OCI-LY1 (cell line): ENCODE data around the gene SLN.

Experiments
- H2AFZ ChIP-seq: fragments of 200-600 bp; sonication (generic), shearing (Covaris generic); 2 replicates; pipeline ENCODE4 v1.6.0; 2014; ENCODE audit warnings: antibody characterized with exemption, mild to moderate bottlenecking, low read length
- H3F3A ChIP-seq: fragments of 200-600 bp; sonication (generic), shearing (Covaris generic); 2 replicates; pipeline ENCODE4 v1.6.0; 2014; ENCODE audit warnings: mild to moderate bottlenecking, antibody characterized with exemption, low read length, moderate library complexity; ENCODE audit not compliant: insufficient read depth
- H3K27ac ChIP-seq: fragments of 200-600 bp; sonication (generic); 2 replicates; pipeline ENCODE4 v1.5.1; 2014; ENCODE audit warnings: low read length, mixed run types, mild to moderate bottlenecking, low read depth; ENCODE audit not compliant: poor library complexity, severe bottlenecking
- H3K27me3 ChIP-seq: fragments of 200-600 bp; sonication (generic); 2 replicates; pipeline ENCODE4 v1.6.0; 2014; ENCODE audit warnings: antibody characterized with exemption, mild to moderate bottlenecking, low read length, moderate library complexity; ENCODE audit not compliant: insufficient read depth
- H3K36me3 ChIP-seq: fragments of 200-600 bp; sonication (generic); 2 replicates; pipeline ENCODE4 v1.6.1; 2014; ENCODE audit warnings: mild to moderate bottlenecking, antibody characterized with exemption, low read length, moderate library complexity, mixed read lengths; ENCODE audit not compliant: insufficient read depth
- H3K4me1 ChIP-seq: fragments of 200-600 bp; sonication (generic); 2 replicates; pipeline ENCODE4 v1.5.1; 2014; ENCODE audit warnings: mild to moderate bottlenecking, low read length, moderate library complexity; ENCODE audit not compliant: insufficient read depth, severe bottlenecking
- H3K4me2 ChIP-seq: fragments of 200-600 bp; sonication (generic), shearing (Covaris generic); 2 replicates; pipeline ENCODE4 v1.6.1; 2014; ENCODE audit warnings: low read length
- H3K4me3 ChIP-seq: fragments of 200-600 bp; sonication (generic); 2 replicates; pipeline ENCODE4 v1.5.1; 2014; ENCODE audit warnings: low read length, low read depth, mild to moderate bottlenecking, mixed read lengths; ENCODE audit not compliant: poor library complexity, severe bottlenecking
- H3K79me2 ChIP-seq: fragments of 200-600 bp; shearing (Covaris generic); 2 replicates; pipeline ENCODE4 v1.6.1; 2016; ENCODE audit warnings: mixed run types, low read length, mixed read lengths; ENCODE audit not compliant: insufficient read depth
- H3K9ac ChIP-seq: fragments of 200-600 bp; sonication (generic), shearing (Covaris generic); 2 replicates; pipeline ENCODE4 v1.6.1; 2014; ENCODE audit warnings: mild to moderate bottlenecking, low read length, mixed read lengths
- H3K9me2 ChIP-seq: fragments of 200-600 bp; sonication (generic), shearing (Covaris generic); 2 replicates; pipeline ENCODE4 v1.6.1; 2014; ENCODE audit warnings: low read depth, mild to moderate bottlenecking, low read length, mixed read lengths
- H3K9me3 ChIP-seq: fragments of 200-600 bp; shearing (Covaris generic); 2 replicates; pipeline ENCODE4 v1.6.1; 2014; ENCODE audit warnings: low read length, mixed read lengths
- H4K20me1 ChIP-seq: fragments of 200-600 bp; sonication (generic), shearing (Covaris generic); 2 replicates; pipeline ENCODE4 v1.6.0; 2016; ENCODE audit warnings: mild to moderate bottlenecking, low read length; ENCODE audit not compliant: insufficient read depth
- CTCF ChIP-seq: fragments of 200-600 bp; sonication (generic), shearing (Covaris generic); IDR thresholded peaks from 2 replicates; pipeline ENCODE4 v1.5.1; 2017; ENCODE audit warnings: mild to moderate bottlenecking, antibody characterized with exemption, low read length, moderate library complexity, mixed read lengths
- EZH2 ChIP-seq: fragments of 200-600 bp; sonication (generic), shearing (Covaris generic); IDR thresholded peaks from 2 replicates; pipeline ENCODE4 v1.8.0; 2017; ENCODE audit warnings: borderline replicate concordance, mixed run types, mild to moderate bottlenecking, antibody characterized with exemption, low read length, moderate library complexity, mixed read lengths

The SLN gene

GRCh38 chr11:107736546-107736945 is 24.7 kb upstream of the SLN start:
- Histone ChIP-seq H3K9me3 (no peaks in the 10 kb centered on the region), H4K20me1 (no peaks in the 10 kb centered on the region), H3K79me2 (no peaks in the 10 kb centered on the region), H3K4me3 (no peak overlapping the region), H3K4me1 (no peaks in the 10 kb centered on the region), H3K36me3 (no peaks in the 10 kb centered on the region), H3K27me3 (no peaks in the 10 kb centered on the region), H3K4me2 (no peak overlapping the region), H3F3A (no peaks in the 10 kb centered on the region), H2AFZ (no peak overlapping the region), H3K27ac (no peak overlapping the region), H3K9ac (no peak overlapping the region), H3K9me2 (no peaks in the 10 kb centered on the region)
- TF ChIP-seq EZH2 (no peak), CTCF (no peak)

DNA sequence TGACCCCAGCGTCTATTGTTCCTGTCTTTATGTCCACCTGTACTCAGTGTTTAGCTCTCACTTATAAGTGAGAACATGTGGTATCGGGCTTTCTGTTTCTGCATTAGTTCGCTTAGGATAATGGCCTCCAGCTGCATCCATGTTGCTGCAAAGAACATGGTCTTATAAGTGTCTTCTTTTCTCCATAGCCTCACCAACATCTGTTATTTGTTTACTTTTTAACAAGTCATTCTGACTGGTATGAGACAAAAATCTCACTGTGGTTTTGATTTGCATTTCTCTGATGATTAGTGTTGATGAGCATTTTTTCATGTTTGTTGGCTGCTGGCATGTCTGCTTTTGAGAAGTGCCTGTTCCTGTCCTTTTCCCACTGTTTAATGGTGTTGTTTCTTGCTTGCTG is 21.7 kb upstream of the SLN start:
- H3F3A ChIP-seq, result no peaks in the 10 kb centered on the region

DNA sequence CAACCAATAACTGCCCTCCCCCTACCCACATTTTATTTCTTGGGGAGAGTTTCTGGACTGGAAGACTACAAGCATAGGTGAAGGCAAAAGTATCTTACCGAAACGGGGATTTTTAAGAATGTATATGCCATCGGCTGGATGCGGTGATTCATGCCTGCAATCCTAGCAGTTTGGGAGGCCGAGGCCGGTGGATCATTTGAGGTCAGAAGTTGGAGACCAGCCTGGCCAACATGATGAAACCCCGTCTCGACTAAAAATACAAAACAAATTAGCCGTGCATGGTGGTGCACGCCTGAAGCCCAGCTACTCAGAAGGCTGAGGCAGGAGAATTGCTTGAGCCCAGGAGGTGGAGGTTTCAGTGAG is 20.8 kb upstream of the SLN start:
- Histone ChIP-seq H3K4me2 (no peak overlapping the region), H3K4me1 (no peaks in the 10 kb centered on the region), H3K9ac (no peak overlapping the region), H3K79me2 (no peaks in the 10 kb centered on the region), H3K4me3 (no peak overlapping the region), H3K27me3 (no peaks in the 10 kb centered on the region), H3K9me3 (no peaks in the 10 kb centered on the region), H3F3A (no peaks in the 10 kb centered on the region), H2AFZ (no peak overlapping the region), H3K27ac (no peak overlapping the region), H3K36me3 (no peaks in the 10 kb centered on the region), H4K20me1 (no peaks in the 10 kb centered on the region), H3K9me2 (no peaks in the 10 kb centered on the region)
- TF ChIP-seq CTCF (no peak), EZH2 (no peak)

More for the DNA sequence above, 21.7 kb upstream of the SLN start:
- no peaks in the 10 kb centered on the region for H3K36me3 ChIP-seq
- H2AFZ ChIP-seq, result no peak overlapping the region
- H4K20me1 ChIP-seq, result no peaks in the 10 kb centered on the region
- H3K9me2 ChIP-seq, result no peaks in the 10 kb centered on the region
- no peak overlapping the region for H3K9ac ChIP-seq
- H3K27me3 ChIP-seq, result no peaks in the 10 kb centered on the region
- no peak overlapping the region for H3K27ac ChIP-seq
- no peaks in the 10 kb centered on the region for H3K4me1 ChIP-seq
- H3K4me2 ChIP-seq, result no peak overlapping the region
- TF ChIP-seq CTCF, result no peak
- TF ChIP-seq EZH2, result no peak
- H3K79me2 ChIP-seq, result no peaks in the 10 kb centered on the region
- no peaks in the 10 kb centered on the region for H3K9me3 ChIP-seq
- no peak overlapping the region for H3K4me3 ChIP-seq
